HUES6 (cell line): ENCODE measurements around the gene PEX16.

Experiments used
- H3K27ac ChIP-seq: 2 replicates; pipeline ENCODE4 v1.7.0; 2013; ENCODE audit warnings: low read depth, mild to moderate bottlenecking, low read length, inconsistent platforms
- H3K27me3 ChIP-seq: 2 replicates; pipeline ENCODE4 v1.6.1; 2013; ENCODE audit warnings: low read length; ENCODE audit not compliant: control insufficient read depth, insufficient read depth
- H3K36me3 ChIP-seq: 2 replicates; pipeline ENCODE4 v1.6.1; 2013; ENCODE audit warnings: low read length; ENCODE audit not compliant: control insufficient read depth, insufficient read depth
- H3K4me1 ChIP-seq: 2 replicates; pipeline ENCODE4 v1.6.1; 2013; ENCODE audit warnings: low read length; ENCODE audit not compliant: control insufficient read depth, insufficient read depth
- H3K4me3 ChIP-seq: 2 replicates; pipeline ENCODE4 v1.5.1; 2013; ENCODE audit warnings: low read depth, low read length
- H3K9ac ChIP-seq: one replicate; pipeline ENCODE4 v1.6.1; 2013; ENCODE audit warnings: mild to moderate bottlenecking, low read length
- H3K9me3 ChIP-seq: 2 replicates; pipeline ENCODE4 v1.6.1; 2013; ENCODE audit warnings: low read depth, low read length; ENCODE audit not compliant: control insufficient read depth, insufficient read depth

PEX16 gene

GRCh38 chr11:45939836-45940235 lies 22.2 kb upstream of the PEX16 start:
- H3K27ac ChIP-seq, result no peak overlapping the region
- H3K27me3 ChIP-seq, result no peaks in the 10 kb centered on the region
- peaks cover 9% of the 10 kb centered on the region; the same call in 1 of the 2 replicates for H3K4me1 ChIP-seq
- H3K36me3 ChIP-seq, result peaks cover 21% of the 10 kb centered on the region
- H3K9ac ChIP-seq, result no peak overlapping the region
- no peaks in the 10 kb centered on the region for H3K9me3 ChIP-seq
- H3K4me3 ChIP-seq, result no peak overlapping the region

GRCh38 chr11:45937916-45938315 lies 20.2 kb upstream of the PEX16 start:
- no peaks in the 10 kb centered on the region for H3K9me3 ChIP-seq
- no peak overlapping the region for H3K27ac ChIP-seq
- H3K4me1 ChIP-seq, result peaks cover 9% of the 10 kb centered on the region; the same call in 1 of the 2 replicates
- H3K4me3 ChIP-seq, result no peak overlapping the region
- H3K9ac ChIP-seq, result no peak overlapping the region
- peaks cover 38% of the 10 kb centered on the region for H3K36me3 ChIP-seq
- no peaks in the 10 kb centered on the region for H3K27me3 ChIP-seq

GRCh38 chr11:45936511-45937054 lies 18.9 kb upstream of the PEX16 start:
- Histone ChIP-seq H3K36me3 (peaks cover 48% of the 10 kb centered on the region), H3K4me1 (peaks cover 9% of the 10 kb centered on the region; the same call in 1 of the 2 replicates)

GRCh38 chr11:45935349-45936064 lies 17.8 kb upstream of the PEX16 start:
- Histone ChIP-seq H3K9me3 (no peaks in the 10 kb centered on the region), H3K9ac (no peak overlapping the region), H3K27me3 (no peaks in the 10 kb centered on the region), H3K4me1 (peaks cover 9% of the 10 kb centered on the region; the same call in 1 of the 2 replicates), H3K4me3 (no peak overlapping the region), H3K36me3 (peaks cover 49% of the 10 kb centered on the region), H3K27ac (no peak overlapping the region)

More at GRCh38 chr11:45936511-45937054, 18.9 kb upstream of the PEX16 start:
- no peak overlapping the region for H3K27ac ChIP-seq
- no peaks in the 10 kb centered on the region for H3K27me3 ChIP-seq
- H3K9ac ChIP-seq, result no peak overlapping the region
- no peaks in the 10 kb centered on the region for H3K9me3 ChIP-seq
- H3K4me3 ChIP-seq, result no peak overlapping the region

GRCh38 chr11:45934580-45935318 lies 17.1 kb upstream of the PEX16 start:
- Histone ChIP-seq H3K27me3 (no peaks in the 10 kb centered on the region), H3K4me1 (peaks cover 9% of the 10 kb centered on the region; the same call in 1 of the 2 replicates), H3K9ac (no peak overlapping the region), H3K4me3 (no peak overlapping the region), H3K9me3 (no peaks in the 10 kb centered on the region), H3K27ac (no peak overlapping the region), H3K36me3 (peaks cover 52% of the 10 kb centered on the region)

- no peaks in the 10 kb centered on the region for H3K27me3 ChIP-seq
- no peaks in the 10 kb centered on the region for H3K9me3 ChIP-seq
- peaks cover 52% of the 10 kb centered on the region for H3K36me3 ChIP-seq
- peaks cover 9% of the 10 kb centered on the region; the same call in 1 of the 2 replicates for H3K4me1 ChIP-seq
- H3K9ac ChIP-seq, result no peak overlapping the region
- H3K27ac ChIP-seq, result no peak overlapping the region
- no peak overlapping the region for H3K4me3 ChIP-seq
These were observed 16.3 kb upstream of the PEX16 start for GRCh38 chr11:45933846-45934579.

DNA sequence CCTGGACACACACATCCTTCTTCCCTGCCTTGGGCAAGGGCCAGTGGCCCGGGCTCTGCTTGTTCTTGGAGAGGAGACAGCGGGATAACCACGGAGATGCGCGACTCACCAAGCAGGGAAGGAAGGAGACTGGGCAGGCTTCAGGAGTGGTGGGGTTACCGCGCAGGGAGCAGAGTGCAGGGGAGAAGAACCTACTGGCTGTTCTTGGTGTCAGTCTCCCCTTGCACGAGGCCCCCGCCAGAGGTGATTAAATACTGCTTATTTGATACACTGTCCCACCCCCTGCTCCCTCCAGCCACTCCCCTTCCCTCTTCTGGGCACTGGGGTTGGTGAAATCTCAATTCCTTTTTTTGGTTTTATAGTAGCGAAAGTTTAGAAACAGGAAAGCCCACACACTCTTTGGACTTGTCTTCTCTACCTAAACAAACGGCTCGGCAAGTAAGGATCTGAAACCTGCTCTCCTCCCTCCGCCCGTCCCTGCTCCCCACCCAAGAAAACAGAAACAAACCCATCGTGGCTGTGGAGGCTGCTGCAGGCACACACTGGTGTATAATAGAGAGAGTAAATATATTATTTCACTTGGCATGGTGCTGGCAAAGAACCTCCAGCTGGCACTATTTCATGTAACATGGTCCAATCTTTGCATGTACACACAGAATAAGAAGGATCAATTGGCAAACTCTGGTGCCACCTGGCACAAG lies 15.6 kb upstream of the PEX16 start:
- Histone ChIP-seq H3K9ac (no peak overlapping the region), H3K9me3 (no peaks in the 10 kb centered on the region), H3K36me3 (peaks cover 56% of the 10 kb centered on the region), H3K4me3 (no peak overlapping the region), H3K27ac (no peak overlapping the region), H3K4me1 (peaks cover 6% of the 10 kb centered on the region; the same call in 1 of the 2 replicates), H3K27me3 (no peaks in the 10 kb centered on the region)

DNA sequence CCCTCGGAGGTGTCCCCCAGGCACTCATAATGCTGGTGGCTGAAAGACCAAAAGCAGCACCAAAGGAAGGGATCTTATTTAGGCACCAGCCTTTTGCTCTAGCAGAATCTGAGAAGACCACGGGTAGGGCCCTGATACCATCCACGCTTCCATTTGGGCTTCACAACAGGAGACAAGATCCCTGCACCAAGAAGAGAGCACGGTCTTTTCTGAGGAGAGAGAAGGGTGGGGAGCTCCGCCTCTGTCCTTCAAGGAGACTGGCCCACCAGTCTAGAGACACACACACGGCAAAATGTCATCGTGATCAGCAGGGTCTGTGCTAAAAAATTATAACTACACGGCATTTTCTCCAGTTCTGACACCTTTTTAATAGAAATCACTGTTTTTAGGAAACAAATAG lies 14.5 kb upstream of the PEX16 start:
- H3K36me3 ChIP-seq, result peaks cover 66% of the 10 kb centered on the region

GRCh38 chr11:45931739-45932138 lies 14.1 kb upstream of the PEX16 start:
- H3K27me3 ChIP-seq, result no peaks in the 10 kb centered on the region
- H3K4me3 ChIP-seq, result no peak overlapping the region
- peaks cover 68% of the 10 kb centered on the region for H3K36me3 ChIP-seq
- H3K9me3 ChIP-seq, result no peaks in the 10 kb centered on the region
- no peaks in the 10 kb centered on the region for H3K4me1 ChIP-seq
- H3K27ac ChIP-seq, result no peak overlapping the region
- H3K9ac ChIP-seq, result no peak overlapping the region

More for the DNA sequence above, 14.5 kb upstream of the PEX16 start:
- no peaks in the 10 kb centered on the region for H3K4me1 ChIP-seq
- no peak overlapping the region for H3K27ac ChIP-seq
- H3K27me3 ChIP-seq, result no peaks in the 10 kb centered on the region
- H3K4me3 ChIP-seq, result no peak overlapping the region
- no peaks in the 10 kb centered on the region for H3K9me3 ChIP-seq
- H3K9ac ChIP-seq, result no peak overlapping the region

DNA sequence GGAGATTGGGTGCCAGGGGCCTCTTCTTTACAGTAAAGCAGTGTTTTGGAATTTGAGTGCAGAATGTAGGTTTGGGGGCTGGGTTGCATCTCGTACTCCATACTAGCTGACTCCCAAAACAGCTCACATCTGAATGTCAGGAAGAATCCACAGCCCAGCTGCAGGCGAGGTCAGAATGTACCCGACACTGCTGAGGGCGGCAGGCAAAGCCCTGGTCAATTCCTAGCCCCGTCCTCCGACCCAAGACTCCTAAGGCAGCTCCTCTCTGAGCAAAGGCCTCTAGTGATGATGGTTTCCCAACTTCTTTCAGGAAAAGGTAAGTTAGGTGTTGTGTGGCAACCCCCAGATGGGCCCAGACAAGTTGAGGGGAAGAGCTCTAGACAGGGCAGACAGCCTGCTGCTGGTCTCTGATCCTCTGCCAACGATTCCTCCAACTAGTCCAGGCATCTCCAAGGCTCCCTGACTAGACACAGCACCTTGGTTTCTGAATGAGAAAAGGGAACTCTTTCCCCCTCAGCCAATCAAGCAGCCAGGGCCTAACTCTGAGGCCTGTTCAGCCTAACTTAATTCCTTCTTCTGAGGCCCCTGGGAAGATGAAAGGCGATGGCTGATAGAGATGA lies 13.4 kb upstream of the PEX16 start:
- Histone ChIP-seq H3K9ac (no peak overlapping the region), H3K27ac (no peak overlapping the region), H3K9me3 (no peaks in the 10 kb centered on the region), H3K4me1 (no peaks in the 10 kb centered on the region), H3K36me3 (peaks cover 69% of the 10 kb centered on the region), H3K27me3 (no peaks in the 10 kb centered on the region), H3K4me3 (no peak overlapping the region)
